HG03457 (cell line): ENCODE results near the gene PCCB.
"Not testable (repeated sequence)": the region's sequence is repeated elsewhere in the genome, so short reads cannot be mapped to it uniquely, and the experiment has no call there.

Source experiments
- ATAC-seq: cut with Tn5 transposase; IDR thresholded peaks from one replicate; pipeline ENCODE4 v1.9.1; 2021; ENCODE audit warnings: moderate number of reproducible peaks; ENCODE audit not compliant: unreplicated experiment

Gene PCCB

GRCh38 chr3:136311261-136311660, 61.1 kb downstream of the PCCB start:
- ATAC-seq = no peak

GRCh38 chr3:136311968-136312367, 61.8 kb downstream of the PCCB start:
- ATAC-seq = no peak

- no peak for ATAC-seq
Measured at GRCh38 chr3:136326316-136326715, 76.2 kb downstream of the PCCB start.

GRCh38 chr3:136327671-136328070, 77.5 kb downstream of the PCCB start:
- no peak for ATAC-seq

- ATAC-seq = no peak
Measured at GRCh38 chr3:136329593-136329992, 79.5 kb downstream of the PCCB start.

- no peak for ATAC-seq
Measured at GRCh38 chr3:136330900-136331299, 80.8 kb downstream of the PCCB start.

DNA sequence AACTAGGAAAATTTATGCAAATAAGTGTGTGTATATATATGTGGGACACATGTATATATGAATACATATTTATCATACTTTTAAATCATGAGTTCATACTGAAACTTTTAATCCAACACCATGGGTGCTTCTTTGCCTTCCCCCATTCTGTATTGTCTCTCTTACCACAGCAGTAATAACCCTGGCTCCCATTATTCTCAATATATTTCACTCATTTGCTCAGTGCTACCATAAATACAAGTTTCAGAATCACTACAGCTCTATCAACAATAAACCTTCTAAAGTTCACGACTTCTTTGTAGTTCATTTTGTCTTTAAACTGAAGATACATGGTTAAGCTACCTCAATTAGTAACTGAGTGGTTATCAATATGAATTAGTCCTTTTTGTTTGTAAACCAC, 82.2 kb downstream of the PCCB start:
- ATAC-seq = no peak

GRCh38 chr3:136332776-136333175, 82.6 kb downstream of the PCCB start:
- ATAC-seq = no peak

- ATAC-seq = no peak
Measured at GRCh38 chr3:136334209-136334608, 84.1 kb downstream of the PCCB start.

GRCh38 chr3:136334726-136335125, 84.6 kb downstream of the PCCB start:
- ATAC-seq = not testable (repeated sequence)

GRCh38 chr3:136336329-136337100, 86.4 kb downstream of the PCCB start:
- ATAC-seq = no peak

- no peak for ATAC-seq
Measured at GRCh38 chr3:136343446-136343845, 93.3 kb downstream of the PCCB start.

- ATAC-seq = no peak
Measured at GRCh38 chr3:136343873-136344555, 93.9 kb downstream of the PCCB start.

GRCh38 chr3:136346486-136346885, 96.3 kb downstream of the PCCB start:
- ATAC-seq = no peak

DNA sequence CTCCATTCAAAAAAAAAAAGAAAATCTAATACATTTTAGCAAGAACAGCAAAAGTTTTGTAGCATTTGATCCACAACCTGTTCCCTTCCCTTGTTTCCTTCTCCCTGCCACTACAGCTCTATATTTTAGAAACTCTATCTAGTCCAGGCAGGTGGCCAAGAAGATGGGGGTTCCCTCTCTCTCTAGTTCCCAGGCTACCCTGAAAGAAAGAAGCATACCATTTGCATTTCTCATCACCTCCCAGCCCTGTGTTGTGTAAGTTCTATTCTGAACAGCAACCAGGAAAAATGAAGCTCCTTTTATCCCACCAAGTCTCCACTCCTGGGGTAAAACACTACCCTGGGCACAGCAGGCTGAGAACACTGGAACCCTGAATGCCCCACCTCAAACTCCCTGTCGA, 100.0 kb downstream of the PCCB start:
- no peak for ATAC-seq

DNA sequence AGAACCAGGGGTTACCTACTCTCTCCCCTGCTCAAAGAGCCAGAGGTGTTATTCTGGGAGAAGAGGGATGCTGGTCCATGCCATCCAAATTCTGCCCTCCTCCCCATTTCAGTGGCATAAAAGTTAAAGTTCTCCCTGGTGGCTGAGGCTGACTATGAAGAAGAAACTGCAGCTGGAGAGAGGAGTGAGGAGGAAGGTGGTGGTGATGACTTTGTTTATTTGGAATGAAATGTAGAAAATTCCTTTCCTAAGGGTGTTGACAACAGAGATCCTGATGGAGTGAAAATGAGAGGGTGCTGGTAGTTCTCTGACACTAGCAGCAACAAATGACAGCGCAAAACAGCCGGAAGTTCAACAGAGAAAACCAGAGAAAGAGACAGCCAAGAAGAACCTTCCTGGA, 100.4 kb downstream of the PCCB start:
- ATAC-seq = no peak

DNA sequence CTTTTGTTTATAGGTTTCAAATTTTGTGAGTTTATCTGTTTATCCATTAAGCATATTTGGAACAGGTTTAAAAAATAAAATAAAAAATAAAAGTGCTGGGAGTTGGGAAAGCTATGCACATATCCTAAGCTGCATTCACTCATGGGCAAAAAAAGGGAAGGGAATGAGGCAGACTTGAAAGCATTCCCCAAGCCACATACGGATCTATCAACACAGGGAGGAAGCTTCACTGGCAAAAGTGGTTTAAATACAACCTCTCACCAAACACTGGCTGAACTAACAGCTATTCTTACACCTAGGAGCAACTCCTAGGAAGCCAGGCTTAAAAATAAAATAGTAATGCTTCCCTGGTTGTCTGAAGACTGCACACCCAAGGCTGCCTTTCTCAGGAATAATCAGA, 101.2 kb downstream of the PCCB start:
- ATAC-seq = no peak

DNA sequence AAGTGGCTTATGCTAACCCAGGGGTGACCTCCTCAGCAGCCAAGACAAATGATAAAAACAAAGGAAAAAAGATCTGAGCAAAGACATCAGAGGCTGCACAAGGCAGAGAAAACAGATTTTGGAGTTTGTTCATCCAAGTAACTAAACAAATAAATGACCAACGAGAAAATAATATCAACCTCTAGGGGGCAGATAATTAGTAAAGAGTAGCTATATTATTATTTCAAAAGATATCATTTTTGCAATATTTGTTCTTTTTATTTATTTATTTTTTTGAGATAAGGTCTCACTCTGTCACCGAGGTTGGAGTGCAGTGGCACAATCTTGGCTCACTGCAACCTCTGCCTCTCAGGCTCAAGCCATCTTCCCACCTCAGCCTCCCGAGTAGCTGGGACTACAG, 101.8 kb downstream of the PCCB start:
- no peak for ATAC-seq

GRCh38 chr3:136353461-136353860, 103.3 kb downstream of the PCCB start:
- no peak for ATAC-seq

DNA sequence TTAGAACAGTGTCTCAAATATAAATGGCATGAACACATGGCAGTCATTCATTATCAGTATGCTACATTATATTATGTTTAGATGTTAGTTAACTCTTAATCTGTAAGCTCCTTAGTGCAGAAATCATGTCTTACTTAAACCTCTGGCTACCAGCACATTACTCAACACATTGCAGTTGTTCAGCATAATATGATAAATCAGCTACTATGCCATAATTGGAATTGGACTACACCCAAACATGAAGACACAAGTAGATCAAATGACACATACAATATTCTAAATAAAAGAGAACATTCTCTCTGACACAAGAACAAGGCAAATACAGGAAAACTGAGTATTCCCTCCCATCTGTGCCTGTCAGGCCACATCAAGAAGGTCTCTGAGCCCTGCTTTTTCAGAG, 116.1 kb downstream of the PCCB start:
- ATAC-seq = no peak

DNA sequence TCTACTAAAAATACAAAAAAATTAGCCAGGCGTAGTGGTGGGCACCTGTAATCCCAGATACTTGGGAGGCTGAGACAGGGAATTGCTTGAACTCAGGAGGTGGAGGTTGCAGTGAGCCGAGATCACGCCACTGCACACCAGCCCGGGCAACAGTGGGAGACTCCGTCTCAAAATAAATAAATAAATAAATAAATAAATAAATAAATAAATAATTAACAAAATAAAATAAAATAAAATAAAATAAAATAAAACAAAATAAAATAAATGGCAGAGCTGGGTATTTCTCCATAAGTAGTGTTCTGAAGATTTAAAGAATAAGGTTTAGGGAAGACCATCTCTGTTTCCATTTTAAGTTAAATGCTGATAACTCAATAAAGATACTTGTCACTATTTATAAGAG, 125.7 kb downstream of the PCCB start:
- not testable (repeated sequence) for ATAC-seq

DNA sequence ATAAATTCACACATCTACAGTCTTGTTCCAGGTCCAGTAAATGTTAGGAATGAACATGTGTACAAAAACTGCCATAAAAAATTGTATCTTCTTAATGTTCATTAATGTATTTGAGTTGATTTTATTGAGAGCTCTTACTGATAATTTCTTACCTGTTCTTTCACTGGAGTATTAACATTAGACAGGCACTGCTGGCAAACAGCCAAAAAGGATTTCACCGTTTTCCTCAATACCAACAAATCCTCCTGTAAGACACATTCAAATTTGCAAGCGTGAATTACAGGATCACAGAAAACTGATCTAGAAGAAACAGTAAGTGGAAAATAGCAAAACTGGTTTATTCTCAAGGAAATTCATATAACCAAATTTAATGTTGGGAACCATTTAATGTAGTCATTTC, 127.4 kb downstream of the PCCB start:
- ATAC-seq = no peak

DNA sequence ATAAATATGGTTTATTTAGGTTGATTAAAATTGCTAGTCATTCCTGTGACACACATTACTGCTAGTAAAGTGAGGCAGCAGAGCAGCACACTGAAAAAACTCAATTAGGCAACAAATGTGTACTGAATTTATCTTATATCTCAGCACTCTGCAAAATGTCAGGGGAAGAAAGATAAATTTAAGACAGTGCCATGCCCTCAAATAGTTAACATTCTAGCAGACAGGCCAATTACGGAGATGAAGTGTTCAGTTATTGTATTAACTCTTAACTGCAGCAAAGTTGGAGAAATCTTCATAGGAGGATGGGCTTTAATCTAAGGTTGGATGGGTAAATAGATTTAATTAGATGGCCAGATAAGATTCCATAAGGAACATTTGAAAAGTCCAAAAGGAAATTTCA, 127.9 kb downstream of the PCCB start:
- no peak for ATAC-seq
